ENCODE results near the gene CNKSR2.
A peak's percentile ranks its signal among the peaks of the same experiment; 100 is the strongest.

Gene CNKSR2

DNA sequence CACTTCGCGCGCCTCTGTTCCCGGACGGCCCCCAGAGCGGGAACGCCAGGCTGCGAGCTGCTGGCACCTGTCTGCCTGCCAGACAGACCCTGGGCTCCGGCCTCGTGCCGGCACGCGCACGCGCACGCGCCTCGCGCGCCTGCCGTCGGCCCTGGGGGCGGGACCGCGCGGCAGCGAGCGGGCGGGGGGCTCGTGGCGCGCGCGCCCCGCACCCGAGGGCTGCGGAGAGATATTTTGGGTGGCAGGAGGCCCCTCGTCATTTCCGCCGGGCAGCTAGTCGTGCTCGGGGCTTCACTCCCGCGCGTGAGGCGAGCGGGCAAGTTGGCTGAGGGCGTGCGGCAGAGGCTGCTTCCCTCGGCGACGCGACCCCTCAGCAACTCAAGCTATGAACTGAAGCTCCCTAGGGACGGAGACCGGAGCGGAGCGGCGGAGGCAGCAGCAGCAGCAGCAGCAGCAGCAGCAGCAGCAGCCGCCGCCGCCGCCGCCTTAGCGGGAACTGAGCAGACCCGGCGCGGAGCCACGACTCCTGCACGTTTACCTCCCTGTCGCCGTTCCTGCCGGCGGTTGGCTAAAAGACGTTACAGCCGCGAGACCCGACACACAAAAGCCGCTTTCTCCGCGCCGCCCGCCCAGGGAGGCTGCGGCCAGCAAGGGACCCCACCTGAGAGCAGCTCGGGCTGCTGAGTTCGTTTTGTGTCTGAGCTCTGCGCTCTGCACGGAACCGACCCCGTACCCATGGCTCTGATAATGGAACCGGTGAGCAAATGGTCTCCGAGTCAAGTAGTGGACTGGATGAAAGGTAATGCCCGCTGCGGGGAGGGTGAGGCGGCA is at the start of gene CNKSR2:
Gene CNKSR2 (plus strand): TSS at position 256 of the 831 bp plus-strand sequence. CDS start 480 bp downstream, at position 736.
- DNase-seq = peak; percentile 9 to 17

DNA sequence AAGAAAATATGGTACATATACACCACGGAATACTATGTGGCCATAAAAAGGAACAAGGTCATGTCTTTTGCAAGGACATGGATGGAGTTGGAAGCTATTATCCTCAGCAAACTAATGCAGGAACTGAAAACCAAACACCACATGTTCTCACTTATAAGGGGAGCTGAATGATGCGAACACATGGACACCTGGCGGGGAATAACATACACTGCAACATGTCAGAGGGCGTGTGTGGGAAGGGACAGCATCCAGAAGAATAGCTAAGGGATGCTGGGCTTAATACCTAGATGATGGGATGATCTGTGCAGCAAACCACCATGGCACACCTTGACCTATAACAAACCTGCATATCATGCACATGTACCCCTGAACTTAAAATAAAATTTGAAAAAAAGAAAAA is 19.5 kb upstream of the CNKSR2 start:
- DNase-seq = no peak

DNA sequence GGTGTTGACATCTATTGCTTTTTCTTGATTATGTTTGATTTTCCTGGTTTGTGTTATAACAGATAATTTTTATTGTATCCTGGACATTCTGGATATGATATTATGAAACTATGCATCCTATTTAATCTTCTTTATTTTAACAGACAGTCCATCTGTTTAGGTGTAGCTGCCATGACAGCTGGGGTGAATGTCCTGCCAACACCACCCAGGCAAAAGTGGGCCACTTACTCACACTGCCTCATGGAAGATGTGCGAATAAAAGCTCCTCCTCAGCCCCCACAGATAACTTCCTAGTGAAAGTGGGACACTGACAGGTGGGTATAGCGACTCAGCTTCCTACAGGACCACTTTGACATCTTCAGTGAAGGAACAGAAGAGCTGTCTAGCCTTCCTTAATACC is 18.4 kb upstream of the CNKSR2 start:
- DNase-seq = peak in 1 of 2 experiments; percentile 43

DNA sequence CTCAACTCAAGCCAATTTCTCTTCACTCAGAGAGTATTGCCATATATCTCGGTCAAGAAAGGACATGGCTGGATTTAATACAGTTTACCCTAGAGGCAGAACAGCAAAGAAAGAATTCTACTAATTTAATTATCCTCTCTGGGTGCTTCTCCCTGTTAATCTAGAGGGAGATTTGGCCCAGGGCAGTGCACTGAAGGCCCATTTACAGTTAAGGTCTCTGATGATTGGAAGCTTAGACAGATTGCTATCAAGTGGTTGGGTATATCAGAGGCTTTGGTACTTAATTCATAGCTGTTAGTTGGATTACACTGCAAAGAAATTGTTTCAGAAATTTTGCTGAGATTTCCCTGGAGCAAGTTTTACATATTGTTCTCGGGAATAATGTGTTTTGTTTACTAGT is 4.6 kb upstream of the CNKSR2 start:
- no peak for DNase-seq

DNA sequence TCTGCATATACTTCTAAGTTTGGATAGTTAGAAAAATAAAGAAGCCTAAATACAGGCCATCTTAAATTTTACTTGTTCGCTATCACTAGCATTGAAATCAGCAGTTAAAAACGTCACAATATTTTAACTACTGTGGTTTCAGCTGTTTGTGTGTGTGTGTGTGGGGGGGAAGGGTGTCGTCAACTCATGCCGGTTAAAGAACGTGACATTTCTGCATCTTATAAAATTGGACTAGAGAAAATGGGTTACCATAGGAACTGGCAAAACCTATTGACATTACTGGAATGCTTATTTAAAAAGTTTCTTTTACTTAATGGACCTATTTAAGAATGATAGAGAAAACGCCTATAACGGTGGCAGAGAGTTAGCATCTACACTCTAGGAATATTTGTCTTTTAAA is 1.2 kb upstream of the CNKSR2 start:
- DNase-seq = no peak

DNA sequence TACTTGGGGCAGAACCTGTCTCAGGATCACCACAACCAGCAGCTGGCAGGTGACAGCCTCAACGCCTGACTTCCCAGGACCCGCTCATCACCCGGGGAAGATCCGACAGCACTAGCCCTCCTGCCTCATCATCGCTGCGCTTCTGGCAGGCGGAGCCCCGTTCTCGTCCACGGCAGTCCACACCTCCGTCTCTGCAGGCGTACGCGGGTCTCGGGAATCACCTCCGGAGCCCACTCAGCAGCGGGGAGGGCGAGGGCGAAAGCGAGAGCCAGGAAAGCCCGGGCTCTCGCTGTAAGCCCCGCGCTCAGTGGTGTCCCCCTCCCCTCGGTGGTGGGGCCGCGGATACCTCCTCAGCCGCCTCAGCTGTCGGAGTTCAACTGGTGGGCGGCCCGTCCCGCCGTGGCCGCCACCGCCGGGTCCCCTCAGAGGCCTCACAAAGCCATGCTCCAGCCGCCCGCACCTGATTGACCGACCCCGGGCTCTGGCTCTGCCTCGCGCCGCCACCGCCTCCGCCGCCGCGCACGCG is 518 bp upstream of the CNKSR2 start:
- DNase-seq = peak in 1 of 2 experiments; percentile 39

DNA sequence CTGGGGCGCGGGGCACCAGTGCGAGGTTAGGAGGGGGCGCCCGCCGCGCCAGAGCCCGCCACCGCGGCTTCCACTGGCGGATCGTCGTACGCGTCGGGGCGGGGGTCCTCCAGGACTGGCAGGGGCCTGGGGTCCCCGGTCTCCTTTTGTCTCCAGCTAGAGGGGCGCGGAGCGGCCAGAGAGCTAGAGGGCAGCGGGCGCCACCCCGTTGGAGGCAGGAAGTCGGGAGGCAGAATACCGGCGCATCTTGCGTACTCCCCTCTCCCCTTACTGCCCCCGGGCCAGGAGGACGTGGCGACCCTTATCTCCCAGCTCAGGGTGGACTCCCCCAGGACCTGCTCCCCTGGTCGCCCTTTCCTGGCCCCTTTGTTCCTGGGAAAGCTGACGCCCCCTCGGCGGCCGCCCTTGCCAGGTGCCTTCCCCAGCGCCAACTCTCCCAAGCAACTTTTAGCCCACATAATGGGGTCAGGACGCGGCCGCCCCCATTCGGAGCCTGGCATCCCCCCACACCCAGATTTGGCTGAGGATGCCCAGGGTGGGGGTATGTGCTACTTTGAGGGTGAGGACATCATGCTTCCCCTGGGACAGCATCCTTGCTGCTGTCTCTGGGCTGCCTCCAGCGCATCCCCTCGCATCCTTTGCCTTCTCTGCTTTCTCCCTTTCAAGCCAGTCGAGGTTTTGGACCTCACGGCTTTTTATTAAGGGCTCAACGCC is 933 bp downstream of the CNKSR2 start:
- DNase-seq = no peak

DNA sequence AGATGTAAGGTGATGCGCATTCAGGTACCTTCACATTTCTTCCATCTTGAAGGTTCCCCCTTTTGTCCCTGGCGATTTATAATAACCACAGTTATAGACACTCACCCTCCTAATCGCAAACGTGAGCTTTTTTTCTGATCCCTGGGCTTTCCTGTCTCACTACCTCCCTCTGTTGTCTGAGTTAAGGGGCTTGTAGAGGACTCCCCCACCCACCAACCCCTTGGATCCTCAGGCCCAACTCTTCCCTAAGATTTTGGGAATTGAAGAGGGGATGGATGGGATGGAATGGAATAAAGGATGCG is 1.4 kb downstream of the CNKSR2 start:
- no peak for DNase-seq

DNA sequence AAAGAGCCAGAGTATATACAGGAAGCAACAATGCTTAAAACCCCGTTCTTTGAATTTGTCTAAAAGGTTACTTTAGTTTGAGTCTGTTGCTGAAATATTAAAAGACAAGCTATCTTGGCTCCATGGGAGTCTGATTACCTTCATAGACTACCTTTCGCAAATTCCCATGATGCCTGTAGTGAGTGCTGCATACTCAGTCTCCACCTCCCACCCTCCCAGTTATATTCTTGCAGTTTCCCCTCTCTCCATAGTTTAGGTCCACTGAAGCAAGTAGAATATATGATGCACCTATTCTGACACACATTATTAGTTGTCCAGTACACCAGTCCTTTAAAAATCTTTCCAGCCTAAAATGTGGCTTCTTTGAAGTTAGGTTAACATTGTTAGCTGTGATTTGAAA is 2.4 kb downstream of the CNKSR2 start:
- no peak for DNase-seq

DNA sequence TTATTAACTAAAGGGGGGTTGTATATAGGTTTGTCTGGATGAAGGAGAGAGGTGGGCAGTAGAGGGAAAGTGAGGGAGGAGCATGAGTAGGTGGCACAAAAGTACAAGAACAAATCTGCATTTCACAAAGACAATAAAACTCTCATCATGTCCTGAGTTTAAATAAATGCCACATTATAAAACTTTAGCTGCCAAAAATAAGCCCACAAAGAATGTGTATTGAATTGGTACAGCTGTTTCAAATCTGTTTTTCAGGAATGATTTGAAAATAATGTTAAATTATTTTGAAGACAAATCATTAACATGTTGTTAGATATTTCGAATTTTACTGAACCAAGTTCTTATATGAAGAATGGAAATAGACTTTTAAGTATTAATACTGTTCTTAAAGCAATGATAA is 5.8 kb downstream of the CNKSR2 start:
- no peak for DNase-seq

DNA sequence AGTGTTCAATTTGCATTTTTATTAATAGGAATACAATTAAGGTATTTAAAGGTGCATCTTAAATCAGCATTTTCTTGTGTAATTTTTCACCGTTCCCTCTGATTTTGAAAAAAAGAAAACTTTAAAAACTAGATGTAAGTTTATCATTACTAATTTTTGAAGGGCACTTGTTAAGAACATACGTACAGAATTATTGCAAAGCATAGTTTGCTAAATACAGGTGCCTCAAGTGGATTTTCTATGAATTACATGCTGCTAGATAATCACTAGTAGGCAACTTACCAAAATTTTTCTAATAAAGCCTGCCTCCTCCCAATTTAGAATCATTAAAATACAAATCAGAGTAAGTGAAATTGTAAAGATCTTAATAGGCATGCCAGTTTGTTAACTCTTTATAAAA is 8.5 kb downstream of the CNKSR2 start:
- DNase-seq = no peak

DNA sequence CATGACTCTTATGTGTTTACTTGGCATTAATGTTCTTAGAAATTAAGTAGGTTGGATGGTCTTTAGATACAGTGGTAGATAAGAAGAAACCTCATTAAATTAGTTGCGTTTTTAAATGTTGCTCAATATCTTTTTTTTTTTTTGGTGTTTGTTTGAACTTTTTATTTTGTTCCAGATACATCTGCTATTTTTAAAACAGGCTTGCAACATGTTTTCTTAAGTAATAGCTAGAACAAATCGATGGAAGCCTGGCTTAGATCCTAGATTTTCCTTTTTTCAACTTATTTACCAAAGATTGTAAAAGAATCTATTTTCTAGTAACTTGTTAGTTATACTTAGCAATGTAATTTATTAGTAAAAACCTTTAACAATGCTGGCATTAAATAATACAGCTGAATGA is 9.3 kb downstream of the CNKSR2 start:
- no peak for DNase-seq

DNA sequence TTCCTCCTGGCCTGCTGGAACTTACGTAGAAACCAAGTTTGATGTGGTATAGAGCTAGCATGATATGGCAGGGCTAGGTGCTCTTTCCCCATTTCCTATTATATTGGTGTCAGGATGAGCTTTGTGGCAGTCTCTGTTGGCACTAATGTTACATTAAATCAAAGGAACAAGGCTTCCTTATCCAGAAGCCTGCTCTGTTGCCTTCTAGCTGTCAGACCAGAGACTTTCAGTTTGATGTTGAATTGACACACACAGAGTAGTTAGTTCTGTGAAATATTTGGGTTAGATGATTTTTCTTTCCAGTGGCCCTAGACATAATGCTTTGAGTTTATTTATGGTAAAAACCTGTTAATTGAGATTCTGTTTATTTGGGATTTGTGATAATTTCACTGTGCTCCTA is 10.0 kb downstream of the CNKSR2 start:
- DNase-seq = no peak

DNA sequence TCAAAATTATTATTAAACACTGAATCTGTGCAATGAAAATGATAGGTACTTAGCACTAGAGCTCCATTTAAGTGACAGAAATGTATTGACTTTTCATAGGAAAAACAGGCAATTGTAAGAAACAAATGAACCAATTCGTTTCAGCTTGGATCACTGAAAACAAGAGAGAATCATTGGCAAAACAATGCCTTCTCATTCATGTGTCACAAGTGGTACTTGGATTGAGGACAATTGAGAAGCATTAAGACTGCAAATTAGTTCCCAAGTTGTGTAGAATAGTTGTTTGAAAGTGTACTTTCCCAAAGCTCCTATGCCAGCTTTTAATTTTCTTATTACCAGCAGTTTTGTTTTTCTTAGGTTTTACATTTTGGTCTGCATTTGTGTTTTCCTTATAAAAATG is 20.6 kb downstream of the CNKSR2 start:
- DNase-seq = no peak

DNA sequence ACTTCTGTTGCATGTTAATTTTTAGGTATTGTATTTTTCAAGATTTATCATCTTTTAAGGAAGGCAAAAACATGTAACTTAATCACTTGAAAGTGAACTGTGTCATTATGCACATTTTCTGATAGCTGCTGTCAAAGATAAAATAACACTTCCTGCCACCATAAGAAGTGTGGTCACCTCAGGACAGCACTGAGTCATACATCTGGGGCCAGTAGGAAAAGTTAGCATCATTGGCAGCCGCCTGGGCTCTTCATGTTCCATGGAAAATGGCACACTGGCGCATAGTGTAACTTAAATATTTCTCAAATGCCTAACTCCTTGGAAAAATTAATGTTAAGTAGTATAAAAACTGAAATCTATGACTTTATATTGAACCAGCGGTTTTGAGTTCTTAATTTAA is 24.2 kb downstream of the CNKSR2 start:
- DNase-seq = no peak

DNA sequence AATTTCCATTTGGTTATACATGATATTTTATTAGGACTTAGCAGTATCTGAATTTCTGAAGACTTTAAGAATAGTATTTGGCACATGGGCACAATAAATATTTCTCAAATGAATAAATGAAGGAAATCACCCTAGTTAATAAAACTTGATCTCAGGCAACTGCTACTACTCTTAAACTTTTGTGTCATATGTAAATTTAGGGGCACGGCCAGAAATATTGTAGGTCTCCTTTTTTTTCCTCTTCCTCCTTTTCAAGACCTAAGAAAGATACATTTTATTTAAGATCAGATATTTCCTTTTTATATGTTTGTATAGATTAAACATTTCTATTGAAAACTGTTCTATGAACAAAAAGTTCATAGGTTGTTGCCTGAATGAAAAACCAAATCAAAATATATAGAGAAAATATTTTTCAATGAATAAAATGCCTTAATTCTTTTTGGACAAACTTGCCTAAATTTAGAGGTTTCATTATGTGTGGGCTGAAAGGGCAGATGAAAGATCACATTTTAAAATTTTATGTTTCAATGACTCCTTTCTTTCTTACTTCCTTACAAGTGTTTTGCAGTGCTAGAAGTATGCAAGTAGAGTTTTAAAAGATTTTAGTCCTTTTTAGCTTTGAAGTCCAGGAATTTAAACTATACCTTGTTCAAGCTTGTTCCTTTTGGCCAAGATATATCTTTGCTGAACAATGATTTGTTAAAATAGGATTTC is 26.3 kb downstream of the CNKSR2 start:
- no peak for DNase-seq

DNA sequence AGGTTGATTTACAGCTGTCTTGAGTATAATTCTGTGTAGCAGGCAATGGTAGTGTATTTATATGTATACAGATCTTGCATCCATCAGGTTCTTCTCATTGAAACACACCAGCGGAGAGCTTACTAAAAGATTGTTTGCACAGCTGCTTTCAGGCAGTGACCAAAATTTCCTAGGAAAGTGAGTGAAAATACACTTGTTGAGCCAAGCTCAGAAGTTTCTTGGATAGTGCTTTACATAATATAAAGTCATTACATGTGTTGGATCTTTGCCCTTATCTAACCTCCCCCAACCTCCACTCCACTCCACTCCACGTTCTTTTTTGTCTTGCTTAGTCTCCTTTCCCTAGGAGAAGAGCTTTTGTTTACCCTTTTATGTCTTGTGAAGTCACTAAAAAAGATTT is 34.1 kb downstream of the CNKSR2 start:
- DNase-seq = no peak

DNA sequence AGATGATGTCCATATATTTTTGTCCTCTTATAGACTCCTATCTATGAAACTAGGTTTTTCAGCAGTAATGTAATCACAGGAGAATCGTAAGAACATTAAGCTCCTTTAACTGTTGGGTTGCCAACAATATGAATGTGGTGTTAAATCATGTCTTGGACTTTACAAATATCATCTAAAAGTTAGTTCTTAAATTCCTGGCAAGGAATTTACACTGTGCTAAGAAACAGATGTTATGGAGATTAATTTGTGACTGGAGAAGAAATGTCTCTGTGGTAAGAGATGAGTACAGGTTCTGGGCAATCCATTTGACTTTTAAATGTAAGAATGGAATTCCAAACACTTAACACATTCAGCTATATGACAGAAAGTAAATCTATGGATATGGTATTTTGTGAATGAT is 34.6 kb downstream of the CNKSR2 start:
- DNase-seq = no peak

DNA sequence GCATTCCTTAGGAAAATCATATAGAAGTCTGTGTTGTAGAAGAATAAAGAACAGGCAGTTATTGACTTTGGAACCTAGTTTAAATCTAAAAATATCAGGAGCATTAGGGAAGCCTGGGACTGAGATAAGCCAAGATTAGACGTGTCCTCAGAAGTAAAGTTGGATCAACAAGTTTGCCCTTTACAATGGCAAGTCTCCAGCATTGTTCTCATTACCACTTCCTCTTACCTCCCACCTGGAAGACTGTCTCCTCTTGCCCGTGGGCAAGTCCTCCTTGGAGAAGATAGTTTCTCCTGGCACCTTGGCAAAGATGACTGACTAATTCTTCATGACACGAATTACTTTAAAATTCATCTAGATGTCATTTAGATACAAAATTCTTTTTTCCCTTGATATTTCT is 37.8 kb downstream of the CNKSR2 start:
- no peak for DNase-seq

DNA sequence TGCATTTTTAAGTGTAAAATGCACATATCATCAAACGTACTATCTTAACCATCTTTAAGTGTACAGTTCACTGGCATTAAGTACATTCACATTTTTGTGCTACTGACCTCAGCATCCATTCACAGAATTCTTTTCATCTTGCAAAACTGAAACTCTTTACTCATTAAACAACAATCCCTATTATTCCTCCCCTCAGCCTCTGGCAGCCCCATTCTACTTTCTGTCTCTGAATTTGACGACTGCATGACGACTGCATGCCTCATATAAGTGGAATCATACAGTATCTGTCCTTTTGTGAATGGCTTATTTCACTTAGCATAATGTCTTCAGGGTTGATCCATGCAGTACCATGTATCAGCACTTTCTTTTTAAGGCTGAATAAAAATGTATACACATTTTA is 38.7 kb downstream of the CNKSR2 start:
- no peak for DNase-seq

DNA sequence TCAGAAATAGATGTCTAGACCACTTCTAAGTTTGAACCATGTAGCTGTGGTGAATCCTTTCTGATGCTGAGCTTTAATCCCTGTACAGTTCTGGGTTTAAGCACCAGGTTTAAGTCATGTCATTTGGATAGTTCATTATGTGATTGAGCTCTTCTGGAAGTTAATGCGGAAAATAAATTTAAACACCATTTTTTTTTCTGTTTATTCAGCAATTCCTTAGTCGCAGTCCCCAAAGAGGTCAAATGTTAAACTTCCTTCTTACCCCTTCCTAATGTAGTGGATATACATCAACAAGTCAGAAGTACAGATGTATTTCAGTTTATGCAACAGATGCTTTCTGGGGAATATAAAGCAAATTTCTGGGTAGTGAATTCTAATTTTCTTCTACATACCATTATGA is 52.9 kb downstream of the CNKSR2 start:
- no peak for DNase-seq

DNA sequence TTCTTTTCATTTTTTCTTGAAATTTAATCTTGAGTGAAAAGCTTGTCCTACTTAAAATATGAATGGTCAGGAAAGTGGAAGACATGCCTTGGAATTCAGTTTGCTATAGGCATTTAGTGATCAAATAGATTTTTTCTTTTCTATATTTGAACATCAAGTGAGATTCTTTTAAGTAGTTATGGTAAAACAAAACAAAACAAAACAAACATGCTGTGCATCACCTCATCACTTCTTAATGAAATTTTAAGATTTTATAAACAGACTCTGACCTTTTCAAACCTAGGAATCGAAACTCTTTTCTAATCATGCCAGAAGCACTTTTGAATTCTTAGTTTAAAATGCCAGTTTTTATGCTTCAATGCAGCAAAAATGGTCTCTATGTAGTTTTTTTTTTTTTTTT is 62.8 kb downstream of the CNKSR2 start:
- no peak for DNase-seq

DNA sequence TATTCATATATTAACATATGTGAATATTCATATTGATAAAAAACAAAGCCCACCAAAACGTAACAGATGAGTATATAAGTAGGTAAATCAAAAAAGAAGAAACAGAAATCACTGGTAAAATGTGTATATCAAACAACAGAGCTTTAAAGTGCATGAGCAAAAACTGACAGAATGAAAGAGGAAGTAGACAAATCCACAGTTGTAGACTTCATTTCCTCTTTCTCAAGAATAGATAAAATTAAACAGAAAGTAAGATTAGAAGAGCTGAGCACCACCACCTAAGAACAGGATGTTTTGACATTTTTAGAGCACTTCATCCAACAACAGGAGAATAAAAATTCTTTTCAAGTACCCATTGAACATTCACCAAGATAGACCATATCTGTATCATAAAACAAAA is 64.6 kb downstream of the CNKSR2 start:
- no peak for DNase-seq

DNA sequence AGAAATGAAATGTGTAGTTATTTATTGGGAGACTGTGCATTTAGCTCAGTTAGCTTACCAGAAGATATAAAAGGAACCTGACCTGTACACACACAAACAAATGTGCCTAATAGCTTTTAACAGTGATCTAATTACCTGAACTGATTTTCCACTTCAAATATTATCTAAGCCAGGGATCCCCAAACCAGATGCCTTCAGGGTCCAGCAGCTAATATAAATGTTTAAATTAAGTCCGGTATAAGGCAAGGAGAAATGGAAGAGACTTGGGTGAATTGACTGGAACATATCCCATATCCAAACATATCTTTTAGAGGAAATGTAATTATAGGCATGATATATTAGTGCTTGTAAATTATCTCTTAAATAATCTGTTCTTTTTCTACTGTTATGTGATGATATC is 66.7 kb downstream of the CNKSR2 start:
- no peak for DNase-seq
